HepG2 (cell line): ENCODE data around the gene DGAT2. TPM values are rescaled to one million over a fixed set of nuclear protein-coding genes. Genes with fewer than 3 reads are reported as not detected.
A peak's percentile ranks its signal among the peaks of the same experiment; 100 is the strongest.

Source experiments
- ASH2L ChIP-seq: fragments of 300-600, 200-600 bp; sonication (generic); IDR thresholded peaks from 2 replicates; pipeline ENCODE4 v1.7.0; 2017; ENCODE audit warnings: low read depth, mild to moderate bottlenecking, moderate library complexity, mixed read lengths, low read length; ENCODE audit not compliant: insufficient read length
- CHD4 ChIP-seq: fragments of 200-600 bp; sonication (generic); IDR thresholded peaks from 2 replicates; pipeline ENCODE4 v1.7.0; 2017; ENCODE audit warnings: mild to moderate bottlenecking, low read length, borderline replicate concordance
- ISX ChIP-seq: sonication (generic); formaldehyde crosslinking; conservative IDR thresholded peaks from 2 replicates; pipeline ENCODE4 v1.5.0; 2020; ENCODE audit warnings: missing genetic modification reagents
- PAF1 ChIP-seq: IDR thresholded peaks from 2 replicates; pipeline ENCODE4 v1.6.1; 2016; ENCODE audit warnings: missing genetic modification reagents, missing compliant biosample characterization
- polyA plus RNA-seq, 8 experiments: library from polyadenylated mRNA; depleted of rRNA in 3 of 8; stranded (reverse) in 7 of 8; unstranded in 1 of 8; fragments of >200 nt; fragmentation: Illumina TruSeq in 4 of 8; extraction: Trizol in 4 of 8; gene quantifications; 2 replicates each; pipeline versions ENCODE4 v1.2.1 to v1.2.3, GENCODE V29; 2011 to 2016; ENCODE audit warnings: low read depth in 4 of 8, missing spikeins in 1 of 8, mixed read lengths in 1 of 8; ENCODE audit not compliant: insufficient read depth in 1 of 8
- total RNA-seq, 5 experiments: library from RNA; depleted of rRNA; stranded (reverse); fragments of >200 nt; fragmentation: Illumina TruSeq; extraction: Trizol; gene quantifications; 2 replicates each; pipeline ENCODE4 v1.2.3, GENCODE V29; 2016; ENCODE audit warnings: low read depth in 1 of 5
- TF ChIP-seq, protein P1 (sequence below): sonication (generic); formaldehyde crosslinking; IDR thresholded peaks from 2 replicates; pipeline ENCODE4 v1.4.0; 2020; ENCODE audit warnings: missing genetic modification reagents, borderline replicate concordance
- TF ChIP-seq, protein P2 (sequence below): sonication (generic); formaldehyde crosslinking; IDR thresholded peaks from 2 replicates; pipeline ENCODE4 v1.5.0; 2020; ENCODE audit warnings: mild to moderate bottlenecking, missing genetic modification reagents, borderline replicate concordance
- TF ChIP-seq, protein P3 (sequence below): sonication (generic); formaldehyde crosslinking; IDR thresholded peaks from 2 replicates; pipeline ENCODE4 v1.4.0; 2020; ENCODE audit warnings: missing genetic modification reagents
- TF ChIP-seq, protein P4 (sequence below): sonication (generic); formaldehyde crosslinking; IDR thresholded peaks from 2 replicates; pipeline ENCODE4 v1.8.0; 2022; ENCODE audit warnings: missing genetic modification reagents, mild to moderate bottlenecking, borderline replicate concordance
- TF ChIP-seq, protein P5 (sequence below): sonication (generic); formaldehyde crosslinking; conservative IDR thresholded peaks from 2 replicates; pipeline ENCODE4 v1.4.0; 2020; ENCODE audit warnings: missing genetic modification reagents
- TF ChIP-seq, protein P6 (sequence below): sonication (generic); formaldehyde crosslinking; IDR thresholded peaks from 2 replicates; pipeline ENCODE4 v1.4.0; 2020; ENCODE audit warnings: missing genetic modification reagents

Gene DGAT2
- total and polyA plus RNA-seq, 2 of the 13 experiments (the other 11 are each of a cell fraction or from before 2014, with no cell fraction given), result 39.0 to 65.6 TPM

DNA sequence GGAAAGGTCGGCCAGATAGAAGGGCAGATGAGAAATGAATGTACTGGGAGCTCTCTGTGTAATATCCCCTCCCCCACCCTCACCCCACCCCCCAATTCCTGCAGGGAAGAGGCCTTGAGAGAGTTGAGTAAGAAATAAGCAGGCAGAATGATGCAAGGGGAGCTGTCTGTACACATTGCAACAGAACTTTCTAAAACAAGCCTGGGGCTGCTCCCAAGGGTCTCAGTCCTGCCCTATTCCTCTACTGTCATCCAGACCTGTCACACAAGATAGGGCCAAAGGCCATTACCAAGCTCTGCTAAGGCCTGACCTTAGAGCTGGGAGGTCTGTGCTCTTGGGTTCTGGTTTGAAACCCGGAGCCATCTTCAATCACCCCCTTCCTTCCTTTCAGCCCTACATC, 5.7 kb upstream of the DGAT2 start (continued):
- TF ChIP-seq, protein P1, sequence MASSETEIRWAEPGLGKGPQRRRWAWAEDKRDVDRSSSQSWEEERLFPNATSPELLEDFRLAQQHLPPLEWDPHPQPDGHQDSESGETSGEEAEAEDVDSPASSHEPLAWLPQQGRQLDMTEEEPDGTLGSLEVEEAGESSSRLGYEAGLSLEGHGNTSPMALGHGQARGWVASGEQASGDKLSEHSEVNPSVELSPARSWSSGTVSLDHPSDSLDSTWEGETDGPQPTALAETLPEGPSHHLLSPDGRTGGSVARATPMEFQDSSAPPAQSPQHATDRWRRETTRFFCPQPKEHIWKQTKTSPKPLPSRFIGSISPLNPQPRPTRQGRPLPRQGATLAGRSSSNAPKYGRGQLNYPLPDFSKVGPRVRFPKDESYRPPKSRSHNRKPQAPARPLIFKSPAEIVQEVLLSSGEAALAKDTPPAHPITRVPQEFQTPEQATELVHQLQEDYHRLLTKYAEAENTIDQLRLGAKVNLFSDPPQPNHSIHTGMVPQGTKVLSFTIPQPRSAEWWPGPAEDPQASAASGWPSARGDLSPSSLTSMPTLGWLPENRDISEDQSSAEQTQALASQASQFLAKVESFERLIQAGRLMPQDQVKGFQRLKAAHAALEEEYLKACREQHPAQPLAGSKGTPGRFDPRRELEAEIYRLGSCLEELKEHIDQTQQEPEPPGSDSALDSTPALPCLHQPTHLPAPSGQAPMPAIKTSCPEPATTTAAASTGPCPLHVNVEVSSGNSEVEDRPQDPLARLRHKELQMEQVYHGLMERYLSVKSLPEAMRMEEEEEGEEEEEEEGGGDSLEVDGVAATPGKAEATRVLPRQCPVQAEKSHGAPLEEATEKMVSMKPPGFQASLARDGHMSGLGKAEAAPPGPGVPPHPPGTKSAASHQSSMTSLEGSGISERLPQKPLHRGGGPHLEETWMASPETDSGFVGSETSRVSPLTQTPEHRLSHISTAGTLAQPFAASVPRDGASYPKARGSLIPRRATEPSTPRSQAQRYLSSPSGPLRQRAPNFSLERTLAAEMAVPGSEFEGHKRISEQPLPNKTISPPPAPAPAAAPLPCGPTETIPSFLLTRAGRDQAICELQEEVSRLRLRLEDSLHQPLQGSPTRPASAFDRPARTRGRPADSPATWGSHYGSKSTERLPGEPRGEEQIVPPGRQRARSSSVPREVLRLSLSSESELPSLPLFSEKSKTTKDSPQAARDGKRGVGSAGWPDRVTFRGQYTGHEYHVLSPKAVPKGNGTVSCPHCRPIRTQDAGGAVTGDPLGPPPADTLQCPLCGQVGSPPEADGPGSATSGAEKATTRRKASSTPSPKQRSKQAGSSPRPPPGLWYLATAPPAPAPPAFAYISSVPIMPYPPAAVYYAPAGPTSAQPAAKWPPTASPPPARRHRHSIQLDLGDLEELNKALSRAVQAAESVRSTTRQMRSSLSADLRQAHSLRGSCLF (CRISPR knock-in tag), result no peak
- no peak for TF ChIP-seq PAF1 (CRISPR knock-in tag)
- TF ChIP-seq ISX (CRISPR knock-in tag), result no peak
- no peak for TF ChIP-seq CHD4
- TF ChIP-seq ASH2L, result no peak
- TF ChIP-seq, protein P2, sequence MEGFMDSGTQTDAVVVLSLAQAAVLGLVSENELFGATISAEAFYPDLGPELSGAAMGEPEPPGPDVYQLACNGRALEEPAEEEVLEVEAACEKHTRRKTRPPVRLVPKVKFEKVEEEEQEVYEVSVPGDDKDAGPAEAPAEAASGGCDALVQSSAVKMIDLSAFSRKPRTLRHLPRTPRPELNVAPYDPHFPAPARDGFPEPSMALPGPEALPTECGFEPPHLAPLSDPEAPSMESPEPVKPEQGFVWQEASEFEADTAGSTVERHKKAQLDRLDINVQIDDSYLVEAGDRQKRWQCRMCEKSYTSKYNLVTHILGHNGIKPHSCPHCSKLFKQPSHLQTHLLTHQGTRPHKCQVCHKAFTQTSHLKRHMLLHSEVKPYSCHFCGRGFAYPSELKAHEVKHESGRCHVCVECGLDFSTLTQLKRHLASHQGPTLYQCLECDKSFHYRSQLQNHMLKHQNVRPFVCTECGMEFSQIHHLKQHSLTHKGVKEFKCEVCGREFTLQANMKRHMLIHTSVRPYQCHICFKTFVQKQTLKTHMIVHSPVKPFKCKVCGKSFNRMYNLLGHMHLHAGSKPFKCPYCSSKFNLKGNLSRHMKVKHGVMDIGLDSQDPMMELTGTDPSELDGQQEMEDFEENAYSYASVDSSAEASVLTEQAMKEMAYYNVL, result no peak
- TF ChIP-seq, protein P3, sequence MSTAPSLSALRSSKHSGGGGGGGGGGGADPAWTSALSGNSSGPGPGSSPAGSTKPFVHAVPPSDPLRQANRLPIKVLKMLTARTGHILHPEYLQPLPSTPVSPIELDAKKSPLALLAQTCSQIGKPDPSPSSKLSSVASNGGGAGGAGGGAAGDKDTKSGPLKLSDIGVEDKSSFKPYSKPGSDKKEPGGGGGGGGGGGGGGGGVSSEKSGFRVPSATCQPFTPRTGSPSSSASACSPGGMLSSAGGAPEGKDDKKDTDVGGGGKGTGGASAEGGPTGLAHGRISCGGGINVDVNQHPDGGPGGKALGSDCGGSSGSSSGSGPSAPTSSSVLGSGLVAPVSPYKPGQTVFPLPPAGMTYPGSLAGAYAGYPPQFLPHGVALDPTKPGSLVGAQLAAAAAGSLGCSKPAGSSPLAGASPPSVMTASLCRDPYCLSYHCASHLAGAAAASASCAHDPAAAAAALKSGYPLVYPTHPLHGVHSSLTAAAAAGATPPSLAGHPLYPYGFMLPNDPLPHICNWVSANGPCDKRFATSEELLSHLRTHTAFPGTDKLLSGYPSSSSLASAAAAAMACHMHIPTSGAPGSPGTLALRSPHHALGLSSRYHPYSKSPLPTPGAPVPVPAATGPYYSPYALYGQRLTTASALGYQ (CRISPR knock-in tag), result no peak; the same call in 1 of the 2 replicates
- TF ChIP-seq, protein P4, sequence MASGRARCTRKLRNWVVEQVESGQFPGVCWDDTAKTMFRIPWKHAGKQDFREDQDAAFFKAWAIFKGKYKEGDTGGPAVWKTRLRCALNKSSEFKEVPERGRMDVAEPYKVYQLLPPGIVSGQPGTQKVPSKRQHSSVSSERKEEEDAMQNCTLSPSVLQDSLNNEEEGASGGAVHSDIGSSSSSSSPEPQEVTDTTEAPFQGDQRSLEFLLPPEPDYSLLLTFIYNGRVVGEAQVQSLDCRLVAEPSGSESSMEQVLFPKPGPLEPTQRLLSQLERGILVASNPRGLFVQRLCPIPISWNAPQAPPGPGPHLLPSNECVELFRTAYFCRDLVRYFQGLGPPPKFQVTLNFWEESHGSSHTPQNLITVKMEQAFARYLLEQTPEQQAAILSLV, result no peak
- TF ChIP-seq, protein P5, sequence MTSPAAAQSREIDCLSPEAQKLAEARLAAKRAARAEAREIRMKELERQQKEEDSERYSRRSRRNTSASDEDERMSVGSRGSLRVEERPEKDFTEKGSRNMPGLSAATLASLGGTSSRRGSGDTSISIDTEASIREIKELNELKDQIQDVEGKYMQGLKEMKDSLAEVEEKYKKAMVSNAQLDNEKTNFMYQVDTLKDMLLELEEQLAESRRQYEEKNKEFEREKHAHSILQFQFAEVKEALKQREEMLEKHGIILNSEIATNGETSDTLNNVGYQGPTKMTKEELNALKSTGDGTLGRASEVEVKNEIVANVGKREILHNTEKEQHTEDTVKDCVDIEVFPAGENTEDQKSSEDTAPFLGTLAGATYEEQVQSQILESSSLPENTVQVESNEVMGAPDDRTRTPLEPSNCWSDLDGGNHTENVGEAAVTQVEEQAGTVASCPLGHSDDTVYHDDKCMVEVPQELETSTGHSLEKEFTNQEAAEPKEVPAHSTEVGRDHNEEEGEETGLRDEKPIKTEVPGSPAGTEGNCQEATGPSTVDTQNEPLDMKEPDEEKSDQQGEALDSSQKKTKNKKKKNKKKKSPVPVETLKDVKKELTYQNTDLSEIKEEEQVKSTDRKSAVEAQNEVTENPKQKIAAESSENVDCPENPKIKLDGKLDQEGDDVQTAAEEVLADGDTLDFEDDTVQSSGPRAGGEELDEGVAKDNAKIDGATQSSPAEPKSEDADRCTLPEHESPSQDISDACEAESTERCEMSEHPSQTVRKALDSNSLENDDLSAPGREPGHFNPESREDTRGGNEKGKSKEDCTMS (CRISPR knock-in tag), result no peak
- TF ChIP-seq, protein P6, sequence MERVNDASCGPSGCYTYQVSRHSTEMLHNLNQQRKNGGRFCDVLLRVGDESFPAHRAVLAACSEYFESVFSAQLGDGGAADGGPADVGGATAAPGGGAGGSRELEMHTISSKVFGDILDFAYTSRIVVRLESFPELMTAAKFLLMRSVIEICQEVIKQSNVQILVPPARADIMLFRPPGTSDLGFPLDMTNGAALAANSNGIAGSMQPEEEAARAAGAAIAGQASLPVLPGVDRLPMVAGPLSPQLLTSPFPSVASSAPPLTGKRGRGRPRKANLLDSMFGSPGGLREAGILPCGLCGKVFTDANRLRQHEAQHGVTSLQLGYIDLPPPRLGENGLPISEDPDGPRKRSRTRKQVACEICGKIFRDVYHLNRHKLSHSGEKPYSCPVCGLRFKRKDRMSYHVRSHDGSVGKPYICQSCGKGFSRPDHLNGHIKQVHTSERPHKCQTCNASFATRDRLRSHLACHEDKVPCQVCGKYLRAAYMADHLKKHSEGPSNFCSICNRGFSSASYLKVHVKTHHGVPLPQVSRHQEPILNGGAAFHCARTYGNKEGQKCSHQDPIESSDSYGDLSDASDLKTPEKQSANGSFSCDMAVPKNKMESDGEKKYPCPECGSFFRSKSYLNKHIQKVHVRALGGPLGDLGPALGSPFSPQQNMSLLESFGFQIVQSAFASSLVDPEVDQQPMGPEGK (CRISPR knock-in tag), result peak; percentile 81
